ENCODE results near the gene TPPP.

Gene TPPP

DNA sequence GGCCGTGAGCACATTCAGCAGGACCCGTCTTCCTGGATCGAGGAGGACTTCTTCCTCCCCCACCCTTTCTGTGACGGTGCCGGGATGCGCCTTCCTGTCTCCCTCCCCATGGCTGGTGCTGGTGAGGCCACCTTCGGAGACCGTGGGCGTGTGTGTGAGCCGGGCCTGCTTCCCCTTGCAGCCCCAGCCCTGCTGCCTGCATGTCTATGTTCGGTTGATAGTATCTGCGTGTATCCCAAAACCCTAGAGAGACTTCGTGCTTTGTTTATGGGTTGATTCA is 68.3 kb downstream of the TPPP start:
- no peak for DNase-seq (ENCODE audit: low spot score)
- TF ChIP-seq, protein P1, sequence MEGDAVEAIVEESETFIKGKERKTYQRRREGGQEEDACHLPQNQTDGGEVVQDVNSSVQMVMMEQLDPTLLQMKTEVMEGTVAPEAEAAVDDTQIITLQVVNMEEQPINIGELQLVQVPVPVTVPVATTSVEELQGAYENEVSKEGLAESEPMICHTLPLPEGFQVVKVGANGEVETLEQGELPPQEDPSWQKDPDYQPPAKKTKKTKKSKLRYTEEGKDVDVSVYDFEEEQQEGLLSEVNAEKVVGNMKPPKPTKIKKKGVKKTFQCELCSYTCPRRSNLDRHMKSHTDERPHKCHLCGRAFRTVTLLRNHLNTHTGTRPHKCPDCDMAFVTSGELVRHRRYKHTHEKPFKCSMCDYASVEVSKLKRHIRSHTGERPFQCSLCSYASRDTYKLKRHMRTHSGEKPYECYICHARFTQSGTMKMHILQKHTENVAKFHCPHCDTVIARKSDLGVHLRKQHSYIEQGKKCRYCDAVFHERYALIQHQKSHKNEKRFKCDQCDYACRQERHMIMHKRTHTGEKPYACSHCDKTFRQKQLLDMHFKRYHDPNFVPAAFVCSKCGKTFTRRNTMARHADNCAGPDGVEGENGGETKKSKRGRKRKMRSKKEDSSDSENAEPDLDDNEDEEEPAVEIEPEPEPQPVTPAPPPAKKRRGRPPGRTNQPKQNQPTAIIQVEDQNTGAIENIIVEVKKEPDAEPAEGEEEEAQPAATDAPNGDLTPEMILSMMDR (IDR thresholded peaks at IDR 0.05; ENCODE audit: borderline replicate concordance, control extremely low read depth, extremely low read depth, insufficient read depth, missing control alignments), result no peak
- in situ Hi-C loops (cut with MboI; ENCODE audit: low sequenced_read_pairs, unreplicated experiment), result no loop called here

DNA sequence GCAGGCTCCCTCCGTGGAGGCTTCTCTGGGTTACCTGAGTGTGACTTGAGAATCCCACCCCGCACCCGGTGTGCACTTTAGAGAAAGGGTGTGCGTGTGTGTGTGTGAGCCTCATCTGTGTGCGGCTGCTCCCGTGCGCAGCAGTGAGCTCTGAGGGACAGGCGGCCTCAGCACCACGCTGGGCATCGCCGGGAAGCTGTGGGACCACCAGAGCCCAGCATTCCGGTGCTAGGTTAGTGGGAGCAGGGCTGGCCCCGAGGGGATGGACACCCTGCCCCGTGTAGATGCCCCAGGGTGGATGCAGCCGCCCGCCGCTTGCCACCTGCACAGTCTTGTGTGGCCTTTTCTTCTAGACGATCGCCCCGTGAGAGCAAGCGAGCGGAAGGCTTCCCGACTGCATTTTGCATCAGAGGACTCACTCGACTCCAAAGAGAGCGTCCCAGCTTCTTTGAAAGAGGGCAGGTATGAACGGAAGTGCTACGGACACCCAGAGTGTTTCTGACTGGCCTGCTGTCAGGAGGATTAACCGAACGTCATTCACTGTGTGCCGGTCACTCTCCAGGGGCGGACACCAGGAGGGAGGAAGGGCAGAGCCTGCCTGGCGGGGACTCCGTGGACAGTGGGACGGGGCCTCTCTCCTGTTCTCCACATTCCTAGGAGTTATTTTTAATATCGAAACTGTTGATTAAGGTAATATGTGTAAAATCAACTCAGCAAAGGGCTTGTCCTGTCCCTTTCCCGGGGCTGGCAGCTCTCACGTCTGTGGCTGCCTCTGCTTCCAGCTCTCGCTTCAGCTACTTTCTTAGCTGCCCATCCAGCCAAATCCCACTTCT is 68.8 kb downstream of the TPPP start:
- TF ChIP-seq, protein P1 (IDR thresholded peaks at IDR 0.05; ENCODE audit: borderline replicate concordance, control extremely low read depth, extremely low read depth, insufficient read depth, missing control alignments), result no peak
- DNase-seq (ENCODE audit: low spot score), result no peak
- in situ Hi-C loops (cut with MboI; ENCODE audit: low sequenced_read_pairs, unreplicated experiment), result no loop called here

DNA sequence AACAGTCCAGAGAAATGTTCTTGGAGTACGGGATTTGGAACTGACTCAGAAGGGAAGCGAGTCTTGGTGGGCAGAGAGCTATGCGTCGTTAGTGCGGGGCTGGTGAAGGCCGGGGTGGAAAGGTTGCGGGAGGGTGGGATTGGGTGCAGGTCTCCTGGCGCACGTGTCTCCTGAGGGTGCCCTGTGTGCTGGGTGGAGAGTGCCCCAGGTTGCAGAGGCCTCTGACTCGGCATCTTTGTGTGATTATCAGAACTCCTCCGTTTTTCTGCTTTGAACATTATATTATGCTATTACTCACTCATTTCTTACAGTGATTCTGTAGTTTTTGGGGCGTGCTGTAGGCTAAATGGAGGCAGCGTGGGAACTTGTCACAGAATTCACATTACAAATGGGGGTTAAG is 69.6 kb downstream of the TPPP start:
- in situ Hi-C loops (cut with MboI; ENCODE audit: low sequenced_read_pairs, unreplicated experiment), result no loop called here
- TF ChIP-seq, protein P1 (IDR thresholded peaks at IDR 0.05; ENCODE audit: borderline replicate concordance, control extremely low read depth, extremely low read depth, insufficient read depth, missing control alignments), result no peak
- no peak for DNase-seq (ENCODE audit: low spot score)

DNA sequence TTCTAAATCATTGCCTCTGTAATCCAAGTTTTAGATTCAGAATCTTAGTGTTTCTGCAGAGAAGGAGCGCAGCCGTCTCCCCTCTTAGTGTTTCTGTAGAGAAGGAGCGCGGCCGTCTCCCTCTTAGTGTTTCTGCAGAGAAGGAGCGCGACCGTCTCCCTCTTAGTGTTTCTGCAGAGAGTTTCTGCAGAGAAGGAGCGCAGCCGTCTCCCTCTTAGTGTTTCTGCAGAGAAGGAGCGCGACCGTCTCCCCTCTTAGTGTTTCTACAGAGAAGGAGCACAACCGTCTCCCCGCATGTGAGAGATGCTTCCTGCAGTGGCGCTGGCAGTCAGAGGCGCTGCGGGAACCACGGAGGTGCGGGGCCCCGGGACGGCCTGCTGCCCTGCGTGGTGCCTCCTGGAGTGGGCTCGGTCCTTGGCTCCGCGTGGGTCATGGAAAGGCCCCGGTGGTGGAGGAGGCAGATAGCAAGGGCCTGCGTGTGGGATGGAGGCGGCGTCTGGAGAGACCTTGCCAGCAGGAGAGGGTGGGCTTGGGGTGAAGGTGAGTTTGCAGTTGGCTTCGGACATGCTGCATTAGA is 70.1 kb downstream of the TPPP start:
- TF ChIP-seq, protein P1 (IDR thresholded peaks at IDR 0.05; ENCODE audit: borderline replicate concordance, control extremely low read depth, extremely low read depth, insufficient read depth, missing control alignments), result no peak
- DNase-seq (ENCODE audit: low spot score), result no peak
- in situ Hi-C loops (cut with MboI; ENCODE audit: low sequenced_read_pairs, unreplicated experiment), result no loop called here

DNA sequence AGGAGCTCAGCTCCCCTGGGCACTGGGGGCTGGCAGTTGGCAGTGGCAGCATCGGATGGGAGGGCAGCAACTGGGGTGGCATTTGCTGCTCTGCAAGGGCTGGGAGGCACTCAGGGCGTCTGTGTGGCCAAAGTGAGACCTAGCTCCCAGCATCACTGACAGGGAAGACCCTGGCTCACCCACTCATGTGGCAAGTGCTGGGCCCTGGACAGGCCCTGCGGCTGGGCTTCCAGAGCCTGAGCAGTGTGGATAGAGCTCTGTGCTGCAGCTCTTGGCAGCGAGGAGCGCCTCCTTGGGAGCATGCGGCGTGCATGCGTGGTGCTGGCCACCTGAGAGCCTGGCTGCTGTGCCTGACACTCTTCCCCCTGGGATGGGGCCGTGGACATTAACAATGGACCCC is 70.8 kb downstream of the TPPP start:
- in situ Hi-C loops (cut with MboI; ENCODE audit: low sequenced_read_pairs, unreplicated experiment), result no loop called here
- DNase-seq (ENCODE audit: low spot score), result no peak
- TF ChIP-seq, protein P1 (IDR thresholded peaks at IDR 0.05; ENCODE audit: borderline replicate concordance, control extremely low read depth, extremely low read depth, insufficient read depth, missing control alignments), result no peak

DNA sequence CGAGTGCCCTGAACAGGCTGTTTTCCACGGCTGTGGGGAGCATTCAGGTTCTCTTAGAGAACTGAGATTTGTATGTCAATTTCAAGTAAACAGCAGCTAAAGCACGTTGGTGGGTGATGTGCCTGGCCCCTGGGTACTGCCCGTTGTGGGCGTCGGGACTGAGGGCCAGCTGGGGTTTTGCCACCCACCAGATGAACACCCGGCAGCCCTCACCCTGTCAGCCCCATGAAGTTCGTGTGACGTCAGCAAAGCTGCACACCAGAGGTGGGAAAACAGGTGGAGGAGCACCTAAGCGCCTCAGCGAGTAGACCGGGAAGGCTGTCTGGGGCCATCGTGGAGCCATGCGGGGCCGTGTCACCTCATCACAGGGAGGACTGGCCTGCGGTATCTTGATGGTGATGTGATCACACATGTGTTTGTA is 71.8 kb downstream of the TPPP start:
- TF ChIP-seq, protein P1 (IDR thresholded peaks at IDR 0.05; ENCODE audit: borderline replicate concordance, control extremely low read depth, extremely low read depth, insufficient read depth, missing control alignments), result no peak
- DNase-seq (ENCODE audit: low spot score), result no peak
- in situ Hi-C loops (cut with MboI; ENCODE audit: low sequenced_read_pairs, unreplicated experiment), result no loop called here

All from GM13976 (cell line).